ENCODE measurements around the gene GYPE.
"Not testable (repeated sequence)": the region's sequence is repeated elsewhere in the genome, so short reads cannot be mapped to it uniquely, and the experiment has no call there.

Gene GYPE

GRCh38 chr4:143907811-143908210 is 2.5 kb upstream of the GYPE start:
- TF ChIP-seq CTCF (IDR thresholded peaks at IDR 0.05; ENCODE audit: insufficient read depth, missing control alignments): peak; percentile 42
- FAIRE-seq; DNase-seq (ENCODE audit: insufficient read length, low spot score): not testable (repeated sequence)

GRCh38 chr4:143904431-143904830 is 928 bp downstream of the GYPE start:
- FAIRE-seq; DNase-seq (ENCODE audit: insufficient read length, low spot score): not testable (repeated sequence)

- DNase-seq (ENCODE audit: insufficient read length, low spot score); FAIRE-seq: not testable (repeated sequence)
These were observed 15.0 kb downstream of the GYPE start for GRCh38 chr4:143890323-143890722.

- DNase-seq (ENCODE audit: insufficient read length, low spot score); FAIRE-seq: not testable (repeated sequence)
These were observed 17.2 kb downstream of the GYPE start for GRCh38 chr4:143888189-143888588.

GRCh38 chr4:143884965-143885364 is 20.4 kb downstream of the GYPE start:
- not testable (repeated sequence) for DNase-seq (ENCODE audit: insufficient read length, low spot score); FAIRE-seq

- DNase-seq (ENCODE audit: insufficient read length, low spot score) (no peak), FAIRE-seq (no peak)
- no peak for TF ChIP-seq CTCF (IDR thresholded peaks at IDR 0.05; ENCODE audit: insufficient read depth, missing control alignments)
These were observed 21.8 kb downstream of the GYPE start for GRCh38 chr4:143883529-143883928.

- DNase-seq (ENCODE audit: insufficient read length, low spot score): no peak
- TF ChIP-seq CTCF (IDR thresholded peaks at IDR 0.05; ENCODE audit: insufficient read depth, missing control alignments): no peak
- no peak for FAIRE-seq
These were observed 22.5 kb downstream of the GYPE start for GRCh38 chr4:143882892-143883291.

- not testable (repeated sequence) for FAIRE-seq; DNase-seq (ENCODE audit: insufficient read length, low spot score)
These were observed 25.8 kb downstream of the GYPE start for GRCh38 chr4:143879561-143879960.

GRCh38 chr4:143875357-143875756 is 30.0 kb downstream of the GYPE start:
- DNase-seq (ENCODE audit: insufficient read length, low spot score); FAIRE-seq: not testable (repeated sequence)

GRCh38 chr4:143870523-143871268 is 34.7 kb downstream of the GYPE start:
- not testable (repeated sequence) for FAIRE-seq; DNase-seq (ENCODE audit: insufficient read length, low spot score)

- not testable (repeated sequence) for DNase-seq (ENCODE audit: insufficient read length, low spot score); FAIRE-seq
These were observed 35.4 kb downstream of the GYPE start for GRCh38 chr4:143869925-143870324.

- not testable (repeated sequence) for FAIRE-seq; DNase-seq (ENCODE audit: insufficient read length, low spot score)
These were observed 42.6 kb downstream of the GYPE start for GRCh38 chr4:143862716-143863115.

Measured in D721Med (cell line).